Neural cell (in vitro differentiated cells): Measurements from ENCODE around the gene MAG. TPM values are rescaled to one million over a fixed set of nuclear protein-coding genes. Genes with fewer than 3 reads are reported as not detected.

Experiments
- H2AFZ ChIP-seq: fragments of 200-600, 300-800 bp; sonication (generic), shearing (Covaris generic); 2 replicates; pipeline ENCODE4 v1.6.0; 2014; ENCODE audit warnings: low read depth, mild to moderate bottlenecking, antibody characterized with exemption, low read length, moderate library complexity
- H3F3A ChIP-seq: fragments of 200-600 bp; shearing (Covaris generic); 2 replicates; pipeline ENCODE4 v1.6.1; 2016; ENCODE audit warnings: mild to moderate bottlenecking, moderate library complexity, mixed read lengths, antibody characterized with exemption, low read length; ENCODE audit not compliant: insufficient read depth, poor library complexity, severe bottlenecking
- H3K27ac ChIP-seq: fragments of 200-600, 300-800 bp; sonication (generic), shearing (Covaris generic); 2 replicates; pipeline ENCODE4 v1.5.1; 2014; ENCODE audit warnings: mild to moderate bottlenecking, low read length, moderate library complexity
- H3K27me3 ChIP-seq: fragments of 300-800, 200-600 bp; sonication (generic), shearing (Covaris generic); 2 replicates; pipeline ENCODE4 v1.6.0; 2014; ENCODE audit warnings: mild to moderate bottlenecking, low read depth, low read length, moderate library complexity; ENCODE audit not compliant: insufficient read depth
- H3K36me3 ChIP-seq: fragments of 300-800, 200-600 bp; sonication (generic), shearing (Covaris generic); 2 replicates; pipeline ENCODE4 v1.5.1; 2014; ENCODE audit warnings: mild to moderate bottlenecking, antibody characterized with exemption, low read length, moderate library complexity; ENCODE audit not compliant: insufficient read depth
- H3K4me2 ChIP-seq: fragments of 300-800, 200-600 bp; sonication (generic), shearing (Covaris generic); 2 replicates; pipeline ENCODE4 v1.6.0; 2014; ENCODE audit warnings: mild to moderate bottlenecking, low read length
- H3K4me3 ChIP-seq: fragments of 300-800, 200-600 bp; sonication (generic), shearing (Covaris generic); 2 replicates; pipeline ENCODE4 v1.5.1; 2014; ENCODE audit warnings: mild to moderate bottlenecking, low read length, moderate library complexity
- H3K79me2 ChIP-seq: fragments of 200-600 bp; shearing (Covaris generic); replicated peaks from 2 replicates; pipeline ENCODE4 v1.6.0; 2014; ENCODE audit warnings: mild to moderate bottlenecking, low read length, moderate library complexity; ENCODE audit not compliant: insufficient read depth
- H3K9ac ChIP-seq: fragments of 300-800, 200-600 bp; sonication (generic), shearing (Covaris generic); 2 replicates; pipeline ENCODE4 v1.6.1; 2016; ENCODE audit warnings: mild to moderate bottlenecking, low read length, mixed read lengths
- H3K9me2 ChIP-seq: fragments of 200-600 bp; shearing (Covaris generic); 2 replicates; pipeline ENCODE4 v1.6.1; 2016; ENCODE audit warnings: mild to moderate bottlenecking, low read length, mixed read lengths; ENCODE audit not compliant: insufficient read depth
- H3K9me3 ChIP-seq: fragments of 200-600, 300-800 bp; sonication (generic), shearing (Covaris generic); 2 replicates; pipeline ENCODE4 v1.6.1; 2016; ENCODE audit warnings: mild to moderate bottlenecking, mixed run types, low read length, moderate library complexity, mixed read lengths
- H4K20me1 ChIP-seq: fragments of 200-600 bp; shearing (Covaris generic); 2 replicates; pipeline ENCODE4 v1.6.1; 2016; ENCODE audit warnings: mild to moderate bottlenecking, mixed run types; ENCODE audit not compliant: insufficient read depth
- CTCF ChIP-seq: fragments of 450-650 bp; IDR thresholded peaks from 2 replicates; pipeline ENCODE4 v1.5.1; 2014; ENCODE audit warnings: antibody characterized with exemption, mild to moderate bottlenecking, moderate library complexity; ENCODE audit not compliant: poor library complexity, severe bottlenecking
- EP300 ChIP-seq: fragments of 450-650 bp; conservative IDR thresholded peaks from 2 replicates; pipeline ENCODE4 v1.6.1; 2014; ENCODE audit warnings: antibody characterized with exemption, mild to moderate bottlenecking, moderate library complexity; ENCODE audit not compliant: poor library complexity, severe bottlenecking
- EZH2 ChIP-seq: fragments of 200-600, 300-800 bp; shearing (Covaris generic), sonication (generic); IDR thresholded peaks from 2 replicates; pipeline ENCODE4 v1.6.1; 2014; ENCODE audit warnings: antibody characterized with exemption, low read length, borderline replicate concordance, mild to moderate bottlenecking; ENCODE audit not compliant: insufficient read depth, poor library complexity, severe bottlenecking
- MXI1 ChIP-seq: fragments of 450-650 bp; conservative IDR thresholded peaks from 2 replicates; pipeline ENCODE4 v1.6.1; 2014; ENCODE audit warnings: antibody characterized with exemption, mild to moderate bottlenecking; ENCODE audit not compliant: poor library complexity, severe bottlenecking
- POLR2AphosphoS5 ChIP-seq: IDR thresholded peaks from 2 replicates; pipeline ENCODE4 v1.6.1; 2012
- RAD21 ChIP-seq: fragments of 450-650 bp; conservative IDR thresholded peaks from 2 replicates; pipeline ENCODE4 v1.6.1; 2014; ENCODE audit warnings: antibody characterized with exemption, mild to moderate bottlenecking, moderate library complexity
- SMC3 ChIP-seq: fragments of 450-650 bp; conservative IDR thresholded peaks from 2 replicates; pipeline ENCODE4 v1.6.1; 2014; ENCODE audit warnings: antibody characterized with exemption, mild to moderate bottlenecking, moderate library complexity; ENCODE audit not compliant: poor library complexity
- TAF1 ChIP-seq: IDR thresholded peaks from 2 replicates; pipeline ENCODE4 v1.6.1; 2012; ENCODE audit warnings: low read depth
- polyA plus RNA-seq: library from polyadenylated mRNA; depleted of rRNA; stranded (reverse); fragments of >200 nt; gene quantifications from 2 replicates; pipeline ENCODE4 v1.2.3, GENCODE V29; 2014
- TF ChIP-seq, protein P1 (sequence below): IDR thresholded peaks from 2 replicates; pipeline ENCODE4 v1.6.1; 2012; ENCODE audit warnings: borderline replicate concordance

The MAG gene
- polyA plus RNA-seq, 1 donor from 2014 or later: not detected

DNA sequence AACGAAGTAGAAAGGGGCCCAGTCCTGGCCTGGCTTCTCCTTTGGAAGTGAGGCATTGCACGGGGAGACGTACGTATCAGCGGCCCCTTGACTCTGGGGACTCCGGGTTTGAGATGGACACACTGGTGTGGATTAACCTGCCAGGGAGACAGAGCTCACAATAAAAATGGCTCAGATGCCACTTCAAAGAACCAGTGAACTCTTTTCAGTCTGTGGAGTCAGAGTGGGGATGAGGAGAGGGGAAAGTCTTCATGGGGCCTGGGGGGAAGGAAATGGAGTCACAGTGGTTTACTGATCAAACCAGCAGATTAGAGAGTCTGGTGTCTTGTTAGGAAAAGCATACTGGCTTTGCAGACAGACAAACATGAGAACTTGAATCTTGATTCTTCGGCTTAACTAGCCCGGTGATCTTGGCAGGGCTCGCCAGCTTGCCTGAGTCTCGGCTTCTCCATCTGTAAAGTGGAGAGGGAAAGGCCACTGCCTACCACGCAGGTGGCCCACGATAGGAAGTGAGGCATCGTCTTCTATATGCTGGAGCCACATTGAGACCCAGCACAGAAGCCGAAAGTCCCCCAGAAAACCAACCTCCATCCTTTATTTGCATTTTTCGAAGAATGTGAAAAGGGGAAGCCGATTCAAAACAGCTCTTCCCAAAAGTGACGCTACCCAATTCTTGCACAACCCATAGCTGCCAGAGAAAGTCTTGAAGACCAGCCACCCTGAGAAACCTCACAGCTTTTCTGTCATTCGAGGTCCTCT is 55.4 kb downstream of the MAG start, which contains the start of gene FFAR1:
Gene FFAR1, plus strand, starts transcription at position 732 of the 759 bp plus-strand sequence. CDS start 3,650 bp downstream, outside the sequence.
- H3K9me2 ChIP-seq: no peaks in the 10 kb centered on the region
- no peaks in the 10 kb centered on the region for H3K79me2 ChIP-seq
- no peaks in the 10 kb centered on the region for H3K36me3 ChIP-seq
- no peak for TF ChIP-seq MXI1
- no peak for TF ChIP-seq SMC3
- TF ChIP-seq EZH2: no peak
- no peak for TF ChIP-seq TAF1
- TF ChIP-seq RAD21: no peak
- no peak for TF ChIP-seq CTCF
- TF ChIP-seq, protein P1, sequence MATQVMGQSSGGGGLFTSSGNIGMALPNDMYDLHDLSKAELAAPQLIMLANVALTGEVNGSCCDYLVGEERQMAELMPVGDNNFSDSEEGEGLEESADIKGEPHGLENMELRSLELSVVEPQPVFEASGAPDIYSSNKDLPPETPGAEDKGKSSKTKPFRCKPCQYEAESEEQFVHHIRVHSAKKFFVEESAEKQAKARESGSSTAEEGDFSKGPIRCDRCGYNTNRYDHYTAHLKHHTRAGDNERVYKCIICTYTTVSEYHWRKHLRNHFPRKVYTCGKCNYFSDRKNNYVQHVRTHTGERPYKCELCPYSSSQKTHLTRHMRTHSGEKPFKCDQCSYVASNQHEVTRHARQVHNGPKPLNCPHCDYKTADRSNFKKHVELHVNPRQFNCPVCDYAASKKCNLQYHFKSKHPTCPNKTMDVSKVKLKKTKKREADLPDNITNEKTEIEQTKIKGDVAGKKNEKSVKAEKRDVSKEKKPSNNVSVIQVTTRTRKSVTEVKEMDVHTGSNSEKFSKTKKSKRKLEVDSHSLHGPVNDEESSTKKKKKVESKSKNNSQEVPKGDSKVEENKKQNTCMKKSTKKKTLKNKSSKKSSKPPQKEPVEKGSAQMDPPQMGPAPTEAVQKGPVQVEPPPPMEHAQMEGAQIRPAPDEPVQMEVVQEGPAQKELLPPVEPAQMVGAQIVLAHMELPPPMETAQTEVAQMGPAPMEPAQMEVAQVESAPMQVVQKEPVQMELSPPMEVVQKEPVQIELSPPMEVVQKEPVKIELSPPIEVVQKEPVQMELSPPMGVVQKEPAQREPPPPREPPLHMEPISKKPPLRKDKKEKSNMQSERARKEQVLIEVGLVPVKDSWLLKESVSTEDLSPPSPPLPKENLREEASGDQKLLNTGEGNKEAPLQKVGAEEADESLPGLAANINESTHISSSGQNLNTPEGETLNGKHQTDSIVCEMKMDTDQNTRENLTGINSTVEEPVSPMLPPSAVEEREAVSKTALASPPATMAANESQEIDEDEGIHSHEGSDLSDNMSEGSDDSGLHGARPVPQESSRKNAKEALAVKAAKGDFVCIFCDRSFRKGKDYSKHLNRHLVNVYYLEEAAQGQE: no peak
- no peak for TF ChIP-seq POLR2AphosphoS5
- no peak for TF ChIP-seq EP300
- H4K20me1 ChIP-seq: no peaks in the 10 kb centered on the region
- H3K9ac ChIP-seq: no peak within 1 kb of the TSS
- H3F3A ChIP-seq: no peaks in the 10 kb centered on the region
- no peaks in the 10 kb centered on the region for H3K9me3 ChIP-seq
- no peak within 1 kb of the TSS for H3K27ac ChIP-seq
- no peaks in the 10 kb centered on the region for H3K27me3 ChIP-seq
- no peak within 1 kb of the TSS for H3K4me2 ChIP-seq
- no peak within 1 kb of the TSS for H2AFZ ChIP-seq
- H3K4me3 ChIP-seq: no peak within 1 kb of the TSS

- no peaks in the 10 kb centered on the region for H3K27me3 ChIP-seq
- H3K27ac ChIP-seq: no peak overlapping the region
- H3K4me3 ChIP-seq: no peak overlapping the region
Observed at GRCh38 chr19:35347930-35348298, 56.0 kb downstream of the MAG start.

More at GRCh38 chr19:35347930-35348298, 56.0 kb downstream of the MAG start:
- Histone ChIP-seq H3K9me3 (no peaks in the 10 kb centered on the region), H3F3A (no peaks in the 10 kb centered on the region), H2AFZ (no peak overlapping the region), H3K79me2 (no peaks in the 10 kb centered on the region), H3K9me2 (no peaks in the 10 kb centered on the region), H3K36me3 (no peaks in the 10 kb centered on the region), H3K4me2 (no peak overlapping the region), H4K20me1 (no peaks in the 10 kb centered on the region), H3K9ac (no peak overlapping the region)
- no peak for TF ChIP-seq RAD21
- no peak for TF ChIP-seq EZH2
- no peak for TF ChIP-seq EP300
- TF ChIP-seq TAF1: no peak
- no peak for TF ChIP-seq CTCF
- TF ChIP-seq, protein P1: no peak
- TF ChIP-seq MXI1: no peak
- no peak for TF ChIP-seq SMC3
- TF ChIP-seq POLR2AphosphoS5: no peak
